Trophoblast cell (in vitro differentiated cells and primary cell): ENCODE results near the gene TOMM34.

ENCODE experiments used
- DNase-seq, 2 donors: peaks; one replicate each; pipeline ENCODE4 v3.0.0-alpha.2; 2016
- H2AFZ ChIP-seq: 2 replicates; pipeline ENCODE4 v1.6.1; 2013; ENCODE audit warnings: low read length, moderate library complexity, mild to moderate bottlenecking; ENCODE audit not compliant: insufficient read depth, poor library complexity
- H2AK5ac ChIP-seq: 2 replicates; pipeline ENCODE4 v1.6.1; 2013; ENCODE audit warnings: mild to moderate bottlenecking, low read length
- H2BK120ac ChIP-seq: 2 replicates; pipeline ENCODE4 v1.6.1; 2013; ENCODE audit warnings: low read length, mild to moderate bottlenecking, moderate library complexity; ENCODE audit not compliant: insufficient read depth, poor library complexity
- H2BK12ac ChIP-seq: 2 replicates; pipeline ENCODE4 v1.6.1; 2013; ENCODE audit warnings: mild to moderate bottlenecking, low read length, moderate library complexity
- H2BK5ac ChIP-seq: 2 replicates; pipeline ENCODE4 v1.6.1; 2013; ENCODE audit warnings: low read length, low read depth, moderate library complexity, mild to moderate bottlenecking; ENCODE audit not compliant: poor library complexity
- H3K14ac ChIP-seq: 2 replicates; pipeline ENCODE4 v1.6.1; 2013; ENCODE audit warnings: mild to moderate bottlenecking, low read length
- H3K18ac ChIP-seq: 2 replicates; pipeline ENCODE4 v1.6.1; 2013; ENCODE audit warnings: mild to moderate bottlenecking, low read length
- H3K23ac ChIP-seq: 2 replicates; pipeline ENCODE4 v1.6.1; 2013; ENCODE audit warnings: low read length
- H3K27ac ChIP-seq: 2 replicates; pipeline ENCODE4 v1.5.1; 2013; ENCODE audit warnings: low read depth, mild to moderate bottlenecking, inconsistent platforms, low read length, moderate library complexity
- H3K27me3 ChIP-seq: 2 replicates; pipeline ENCODE4 v1.6.1; 2013; ENCODE audit warnings: inconsistent platforms, mild to moderate bottlenecking, low read length, moderate library complexity; ENCODE audit not compliant: insufficient read depth
- H3K36me3 ChIP-seq, 2 experiments: 1 replicate in 1 of 2; 2 replicates in 1 of 2; pipeline ENCODE4 v1.6.1; 2013; ENCODE audit warnings: low read length in 2 of 2, mild to moderate bottlenecking in 2 of 2, moderate library complexity in 1 of 2; ENCODE audit not compliant: insufficient read depth in 2 of 2, control insufficient read depth in 1 of 2
- H3K4ac ChIP-seq: 2 replicates; pipeline ENCODE4 v1.6.1; 2013; ENCODE audit warnings: low read depth, mild to moderate bottlenecking, low read length, moderate library complexity
- H3K4me1 ChIP-seq, 2 experiments: 1 replicate in 1 of 2; 2 replicates in 1 of 2; pipeline ENCODE4 v1.6.1; 2013; ENCODE audit warnings: low read length in 2 of 2, mild to moderate bottlenecking in 2 of 2, moderate library complexity in 1 of 2; ENCODE audit not compliant: insufficient read depth in 2 of 2, control insufficient read depth in 1 of 2
- H3K4me2 ChIP-seq: 2 replicates; pipeline ENCODE4 v1.6.1; 2013; ENCODE audit warnings: inconsistent platforms, mild to moderate bottlenecking, low read length, moderate library complexity
- H3K4me3 ChIP-seq: 2 replicates; pipeline ENCODE4 v1.5.1; 2013; ENCODE audit warnings: mild to moderate bottlenecking, low read depth, low read length, inconsistent platforms
- H3K79me1 ChIP-seq: one replicate; pipeline ENCODE4 v1.6.1; 2013; ENCODE audit warnings: low read length
- H3K79me2 ChIP-seq: 2 replicates; pipeline ENCODE4 v1.6.1; 2013; ENCODE audit warnings: low read length, mild to moderate bottlenecking; ENCODE audit not compliant: control insufficient read depth, insufficient read depth, poor library complexity
- H3K9ac ChIP-seq: 2 replicates; pipeline ENCODE4 v1.6.1; 2013; ENCODE audit warnings: mild to moderate bottlenecking, low read length
- H3K9me3 ChIP-seq: 2 replicates; pipeline ENCODE4 v1.6.1; 2013; ENCODE audit warnings: low read depth, mild to moderate bottlenecking, control low read depth, inconsistent platforms, low read length; ENCODE audit not compliant: insufficient read depth
- H4K12ac ChIP-seq: 2 replicates; pipeline ENCODE4 v1.6.1; 2013; ENCODE audit warnings: low read depth, mild to moderate bottlenecking, low read length, moderate library complexity
- H4K8ac ChIP-seq: 2 replicates; pipeline ENCODE4 v1.6.1; 2013; ENCODE audit warnings: low read depth, mild to moderate bottlenecking, low read length, moderate library complexity
- H4K91ac ChIP-seq: one replicate; pipeline ENCODE4 v1.6.1; 2013; ENCODE audit warnings: low read depth, mild to moderate bottlenecking, low read length, moderate library complexity
- WGBS: extraction: QIAGEN DNeasy Blood & Tissue Kit; methylation state at CpG from one replicate; pipeline ENCODE4 v1.1.7; 2013; ENCODE audit warnings: missing lambda C conversion rate; ENCODE audit not compliant: insufficient read length, insufficient coverage; ENCODE audit errors: extremely low coverage; 5-methylcytosine and 5-hydroxymethylcytosine counted together

TOMM34 gene

DNA sequence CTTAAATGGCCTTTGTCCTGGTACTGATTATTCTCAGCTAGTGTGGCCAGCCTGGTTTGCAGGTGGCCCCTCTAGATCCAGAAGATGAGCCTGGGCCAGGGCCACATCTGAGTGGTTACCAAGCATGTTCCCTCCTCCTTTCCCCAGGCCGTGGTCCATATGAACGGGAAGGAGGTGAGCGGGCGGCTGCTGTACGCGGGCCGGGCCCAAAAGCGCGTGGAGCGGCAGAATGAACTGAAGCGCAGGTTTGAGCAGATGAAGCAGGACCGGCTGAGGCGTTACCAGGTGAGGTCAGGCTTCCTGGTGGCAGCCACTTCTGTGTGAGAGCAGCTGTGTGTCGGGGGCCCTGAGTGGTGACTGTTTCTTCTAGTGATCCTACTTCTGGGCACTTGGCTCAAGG, 38.8 kb downstream of the TOMM34 start:
- Histone ChIP-seq H3K27me3 (no peaks in the 10 kb centered on the region), H3K9me3 (no peaks in the 10 kb centered on the region), H3K36me3 (peaks cover 26 to 43% of the 10 kb centered on the region in 2 experiments), H2AK5ac (no peak overlapping the region), H3K18ac (no peak overlapping the region), H4K12ac (no peak overlapping the region), H3K4me1 (no peaks in the 10 kb centered on the region), H3K9ac (no peak overlapping the region), H3K79me1 (no peaks in the 10 kb centered on the region), H2BK120ac (no peak overlapping the region), H4K91ac (no peak overlapping the region), H3K14ac (no peak overlapping the region), H2BK5ac (no peak overlapping the region), H3K79me2 (no peaks in the 10 kb centered on the region), H3K23ac (no peak overlapping the region), H3K27ac (no peak overlapping the region), H4K8ac (no peak overlapping the region), H3K4ac (no peak overlapping the region), H2BK12ac (no peak overlapping the region), H2AFZ (no peak overlapping the region), H3K4me2 (no peak overlapping the region), H3K4me3 (no peak overlapping the region)
- no CpG with 5 or more reads among the region's 14 CpGs for WGBS
- no peak for DNase-seq

GRCh38 chr20:44918761-44919160, 41.4 kb downstream of the TOMM34 start:
- Histone ChIP-seq H4K12ac (no peak overlapping the region), H2AK5ac (no peak overlapping the region), H3K27ac (no peak overlapping the region), H3K4me2 (no peak overlapping the region), H3K27me3 (no peaks in the 10 kb centered on the region), H2BK5ac (no peak overlapping the region), H3K36me3 (peaks cover 24 to 41% of the 10 kb centered on the region in 2 experiments), H4K91ac (no peak overlapping the region), H3K14ac (no peak overlapping the region), H3K9ac (no peak overlapping the region), H2BK120ac (no peak overlapping the region), H3K23ac (no peak overlapping the region), H3K79me2 (no peaks in the 10 kb centered on the region), H4K8ac (no peak overlapping the region), H2BK12ac (no peak overlapping the region), H2AFZ (no peak overlapping the region), H3K4me1 (no peaks in the 10 kb centered on the region), H3K9me3 (no peaks in the 10 kb centered on the region), H3K4ac (no peak overlapping the region), H3K18ac (no peak overlapping the region), H3K79me1 (no peaks in the 10 kb centered on the region), H3K4me3 (no peak overlapping the region)
- DNase-seq = no peak
- WGBS = no CpG with 5 or more reads among the region's 10 CpGs

DNA sequence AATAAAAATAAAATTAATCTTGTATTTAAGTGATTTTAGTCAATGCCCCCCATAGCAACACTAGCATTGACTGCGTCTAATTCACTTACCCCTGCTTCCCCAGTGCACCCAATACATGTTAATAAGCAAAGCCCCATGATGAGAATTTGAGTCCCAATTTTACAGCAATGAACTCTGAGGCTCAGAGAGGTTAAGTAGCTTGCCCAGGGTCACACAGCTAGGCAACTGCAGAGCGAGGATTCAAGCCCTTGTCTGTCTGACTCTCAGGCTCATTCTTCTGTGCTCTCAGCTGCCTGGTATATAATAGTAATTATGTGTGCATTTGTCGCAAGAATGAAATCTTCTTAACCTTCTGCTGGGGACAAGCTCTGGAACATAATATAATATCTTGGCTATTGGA, 41.9 kb downstream of the TOMM34 start:
- Histone ChIP-seq H4K91ac (no peak overlapping the region), H2BK12ac (no peak overlapping the region), H4K8ac (no peak overlapping the region), H3K79me1 (no peaks in the 10 kb centered on the region), H3K4ac (no peak overlapping the region), H3K4me3 (no peak overlapping the region), H3K18ac (no peak overlapping the region), H3K4me2 (no peak overlapping the region), H3K9me3 (no peaks in the 10 kb centered on the region), H4K12ac (no peak overlapping the region), H3K14ac (no peak overlapping the region), H3K4me1 (no peaks in the 10 kb centered on the region), H3K79me2 (no peaks in the 10 kb centered on the region), H3K23ac (no peak overlapping the region), H3K27ac (no peak overlapping the region), H3K27me3 (no peaks in the 10 kb centered on the region), H3K36me3 (peaks cover 24 to 41% of the 10 kb centered on the region in 2 experiments), H3K9ac (no peak overlapping the region), H2BK5ac (no peak overlapping the region), H2AK5ac (no peak overlapping the region), H2AFZ (no peak overlapping the region), H2BK120ac (no peak overlapping the region)
- WGBS = no CpG with 5 or more reads among the region's 3 CpGs
- no peak for DNase-seq

GRCh38 chr20:44917399-44917798, 42.8 kb downstream of the TOMM34 start:
- no peak for DNase-seq
- Histone ChIP-seq H4K8ac (no peak overlapping the region), H3K79me1 (no peaks in the 10 kb centered on the region), H3K4me1 (no peaks in the 10 kb centered on the region), H2BK120ac (no peak overlapping the region), H3K9ac (no peak overlapping the region), H3K23ac (no peak overlapping the region), H3K27ac (no peak overlapping the region), H3K79me2 (no peaks in the 10 kb centered on the region), H2AFZ (no peak overlapping the region), H3K36me3 (peaks cover 24 to 43% of the 10 kb centered on the region in 2 experiments), H2BK5ac (no peak overlapping the region), H2AK5ac (no peak overlapping the region), H4K91ac (no peak overlapping the region), H3K4me3 (no peak overlapping the region), H3K4me2 (no peak overlapping the region), H4K12ac (no peak overlapping the region), H3K27me3 (no peaks in the 10 kb centered on the region), H3K4ac (no peak overlapping the region), H2BK12ac (no peak overlapping the region), H3K14ac (no peak overlapping the region), H3K18ac (no peak overlapping the region), H3K9me3 (no peaks in the 10 kb centered on the region)
- no CpG with 5 or more reads among the region's 2 CpGs for whole genome bisulfite sequencing
